Peyer's patch (tissue), 4 donors: ENCODE results near the gene DNAJC4.

Source experiments
- CTCF ChIP-seq, 6 experiments: fragments of 450-650 bp in 4 of 6; fragments of 200-600 bp in 2 of 6; sonication (generic) in 1 of 6; IDR thresholded peaks; one replicate each; pipeline ENCODE4 v1.5.1; 2017 to 2019; ENCODE audit warnings: antibody characterized with exemption in 6 of 6, mild to moderate bottlenecking in 3 of 6, moderate library complexity in 1 of 6
- POLR2A ChIP-seq, 2 donors: fragments of 450-650 bp; IDR thresholded peaks; one replicate each; pipeline ENCODE4 v1.5.1; 2017; ENCODE audit warnings: antibody characterized with exemption in 2 of 2, mild to moderate bottlenecking in 2 of 2, moderate library complexity in 2 of 2

- TF ChIP-seq CTCF (IDR thresholded peaks at IDR 0.05), result no peak
- no peak for TF ChIP-seq POLR2A (IDR thresholded peaks at IDR 0.05)
Measured at GRCh38 chr11:64219755-64220154, 10.6 kb upstream of the DNAJC4 start.
